Mammary epithelial cell (primary cell): ENCODE measurements around the gene RNF212.
A peak's percentile ranks its signal among the peaks of the same experiment; 100 is the strongest.

Experiments used
- CTCF ChIP-seq, 2 donors: IDR thresholded peaks in 1 of 2; conservative IDR thresholded peaks in 1 of 2; 2 replicates each; pipeline ENCODE4 v1.5.1; 2011 to 2012; ENCODE audit warnings: inconsistent platforms in 2 of 2, low read length in 2 of 2, mild to moderate bottlenecking in 2 of 2, control low read depth in 1 of 2, low read depth in 1 of 2; ENCODE audit not compliant: insufficient read depth in 1 of 2; ENCODE audit errors: extremely low read depth in 1 of 2
- EZH2 ChIP-seq: IDR thresholded peaks from 2 replicates; pipeline ENCODE4 v1.6.1; 2012; ENCODE audit warnings: low read length, inconsistent platforms, borderline replicate concordance

- TF ChIP-seq CTCF (conservative IDR thresholded peaks at IDR 0.05 in 1 of 2, IDR thresholded peaks at IDR 0.05 in 1 of 2; ENCODE audit: extremely low read depth in 1 of 2, insufficient read depth in 1 of 2, low read depth in 1 of 2, low read length in 2 of 2) (peak; percentile 99 to 100), EZH2 (no peak)
Measured at GRCh38 chr4:1130316-1131186, 17.2 kb upstream of the RNF212 start.
